ENCODE measurements around the gene SCYGR3.
"Not testable (repeated sequence)": the region's sequence is repeated elsewhere in the genome, so short reads cannot be mapped to it uniquely, and the experiment has no call there.

The SCYGR3 gene

GRCh38 chr2:227613272-227613660, 1.4 kb downstream of the SCYGR3 start:
- DNase-seq = no peak

GRCh38 chr2:227612546-227613271, 1.9 kb downstream of the SCYGR3 start:
- DNase-seq = no peak

GRCh38 chr2:227610123-227610522, 4.5 kb downstream of the SCYGR3 start:
- no peak for DNase-seq

- DNase-seq = no peak
Measured at GRCh38 chr2:227608561-227609338, 5.9 kb downstream of the SCYGR3 start.

- DNase-seq = no peak
Measured at GRCh38 chr2:227607941-227608340, 6.7 kb downstream of the SCYGR3 start.

GRCh38 chr2:227606476-227606875, 8.2 kb downstream of the SCYGR3 start:
- DNase-seq = no peak

- no peak for DNase-seq
Measured at GRCh38 chr2:227602358-227602757, 12.3 kb downstream of the SCYGR3 start.

GRCh38 chr2:227598835-227599503, 15.7 kb downstream of the SCYGR3 start, which contains the start of gene SCYGR2:
Gene SCYGR2 (plus strand): TSS chr2:227598893. CDS start chr2:227598893, 0 bp downstream.
- DNase-seq = not testable (repeated sequence)

- no peak for DNase-seq
Measured at GRCh38 chr2:227597998-227598397, 16.6 kb downstream of the SCYGR3 start.

- no peak for DNase-seq
Measured at GRCh38 chr2:227597036-227597435, 17.6 kb downstream of the SCYGR3 start.

- no peak for DNase-seq
Measured at GRCh38 chr2:227595797-227596196, 18.8 kb downstream of the SCYGR3 start.

- DNase-seq = no peak
Measured at GRCh38 chr2:227592694-227593387, 21.8 kb downstream of the SCYGR3 start.

GRCh38 chr2:227582369-227582768, 32.3 kb downstream of the SCYGR3 start:
- DNase-seq = no peak

- no peak for DNase-seq
Measured at GRCh38 chr2:227579791-227580190, 34.8 kb downstream of the SCYGR3 start.

GRCh38 chr2:227578642-227579041, 36.0 kb downstream of the SCYGR3 start:
- DNase-seq = no peak

- DNase-seq = no peak
Measured at GRCh38 chr2:227577555-227577954, 37.1 kb downstream of the SCYGR3 start.

GRCh38 chr2:227576812-227577211, 37.8 kb downstream of the SCYGR3 start:
- no peak for DNase-seq

- no peak for DNase-seq
Measured at GRCh38 chr2:227576110-227576509, 38.5 kb downstream of the SCYGR3 start.

- DNase-seq = no peak
Measured at GRCh38 chr2:227570615-227571014, 44.0 kb downstream of the SCYGR3 start.

- no peak for DNase-seq
Measured at GRCh38 chr2:227568852-227569169, 45.8 kb downstream of the SCYGR3 start.

GRCh38 chr2:227566012-227566411, 48.6 kb downstream of the SCYGR3 start:
- no peak for DNase-seq

- no peak for DNase-seq
Measured at GRCh38 chr2:227565080-227565479, 49.6 kb downstream of the SCYGR3 start.

Measured in right kidney (tissue), 1 donor.